ENCODE results near the gene CCNE1. TPM values are rescaled to one million over a fixed set of nuclear protein-coding genes. Genes with fewer than 3 reads are reported as not detected.
A peak's percentile ranks its signal among the peaks of the same experiment; 100 is the strongest.

The CCNE1 gene
- total and polyA plus RNA-seq, 2 donors from 2014 or later = 1.3 to 1.4 TPM

GRCh38 chr19:29855087-29855486, 43.3 kb downstream of the CCNE1 start:
- Histone ChIP-seq H3K27me3 (ENCODE audit: control insufficient read depth, insufficient read depth, low read length) (no peaks in the 10 kb centered on the region), H3K9me3 (ENCODE audit: control insufficient read depth in 2 of 3, insufficient read depth in 1 of 3, low read length in 3 of 3) (no peaks in the 10 kb centered on the region), H3K9ac (ENCODE audit: low read length in 3 of 3) (no peak overlapping the region), H3K4me3 (ENCODE audit: low read length in 3 of 3) (no peak overlapping the region), H3K27ac (ENCODE audit: low read depth in 2 of 2, low read length in 2 of 2) (no peak overlapping the region), H3K4me1 (ENCODE audit: control insufficient read depth in 2 of 3, insufficient read depth in 2 of 3, low read depth in 1 of 3, low read length in 3 of 3) (no peaks in the 10 kb centered on the region), H3K36me3 (ENCODE audit: control insufficient read depth in 2 of 3, insufficient read depth in 3 of 3, low read length in 3 of 3) (no peaks in the 10 kb centered on the region)
- intact Hi-C loops (cut with DNase I) = no loop called here
- FAIRE-seq (no peak), DNase-seq (no peak)
- no peak for TF ChIP-seq CTCF (IDR thresholded peaks at IDR 0.05; ENCODE audit: borderline replicate concordance, extremely low read depth, insufficient read depth)

GRCh38 chr19:29855741-29856500, 44.1 kb downstream of the CCNE1 start:
- no peaks in the 10 kb centered on the region for H3K4me1 ChIP-seq (ENCODE audit: control insufficient read depth in 2 of 3, insufficient read depth in 2 of 3, low read depth in 1 of 3, low read length in 3 of 3)
- no peaks in the 10 kb centered on the region for H3K9me3 ChIP-seq (ENCODE audit: control insufficient read depth in 2 of 3, insufficient read depth in 1 of 3, low read length in 3 of 3)
- H3K27me3 ChIP-seq (ENCODE audit: control insufficient read depth, insufficient read depth, low read length) = no peaks in the 10 kb centered on the region
- FAIRE-seq (no peak), DNase-seq (no peak)
- no peak overlapping the region for H3K4me3 ChIP-seq (ENCODE audit: low read length in 3 of 3)
- intact Hi-C loops (cut with DNase I) = no loop called here
- TF ChIP-seq CTCF (IDR thresholded peaks at IDR 0.05; ENCODE audit: borderline replicate concordance, extremely low read depth, insufficient read depth) = no peak
- no peak overlapping the region for H3K27ac ChIP-seq (ENCODE audit: low read depth in 2 of 2, low read length in 2 of 2)
- H3K36me3 ChIP-seq (ENCODE audit: control insufficient read depth in 2 of 3, insufficient read depth in 3 of 3, low read length in 3 of 3) = no peaks in the 10 kb centered on the region
- H3K9ac ChIP-seq (ENCODE audit: low read length in 3 of 3) = no peak overlapping the region

GRCh38 chr19:29858000-29858596, 46.3 kb downstream of the CCNE1 start:
- DNase-seq = peak in 4 of 5 donors; percentile 54 to 72 (median 60)
- TF ChIP-seq CTCF (IDR thresholded peaks at IDR 0.05; ENCODE audit: borderline replicate concordance, extremely low read depth, insufficient read depth) = peak; percentile 48
- H3K27ac ChIP-seq (ENCODE audit: low read depth in 2 of 2, low read length in 2 of 2) = no peak overlapping the region
- FAIRE-seq = no peak
- H3K9me3 ChIP-seq (ENCODE audit: control insufficient read depth in 2 of 3, insufficient read depth in 1 of 3, low read length in 3 of 3) = no peaks in the 10 kb centered on the region
- no peak overlapping the region for H3K4me3 ChIP-seq (ENCODE audit: low read length in 3 of 3)
- no peaks in the 10 kb centered on the region for H3K27me3 ChIP-seq (ENCODE audit: control insufficient read depth, insufficient read depth, low read length)
- no peaks in the 10 kb centered on the region for H3K36me3 ChIP-seq (ENCODE audit: control insufficient read depth in 2 of 3, insufficient read depth in 3 of 3, low read length in 3 of 3)
- H3K4me1 ChIP-seq (ENCODE audit: control insufficient read depth in 2 of 3, insufficient read depth in 2 of 3, low read depth in 1 of 3, low read length in 3 of 3) = no peaks in the 10 kb centered on the region
- intact Hi-C loops (cut with DNase I) = no loop called here
- H3K9ac ChIP-seq (ENCODE audit: low read length in 3 of 3) = no peak overlapping the region
